DND-41 (cell line): Measurements from ENCODE around the gene KCNC1.

Experiments
- CTCF ChIP-seq: IDR thresholded peaks from 2 replicates; pipeline ENCODE4 v1.5.1; 2012; ENCODE audit warnings: borderline replicate concordance, low read length, moderate library complexity, mild to moderate bottlenecking; ENCODE audit not compliant: poor library complexity, severe bottlenecking; ENCODE audit errors: extremely low read depth
- EZH2 ChIP-seq: IDR thresholded peaks from 3 replicates; pipeline ENCODE4 v1.6.1; 2012; ENCODE audit warnings: borderline replicate concordance, low read depth, mild to moderate bottlenecking, moderate library complexity, low read length, inconsistent platforms; ENCODE audit not compliant: severe bottlenecking

- TF ChIP-seq CTCF, result no peak
- no peak for TF ChIP-seq EZH2
Measured at GRCh38 chr11:17766073-17766359, 31.4 kb downstream of the KCNC1 start.
